ENCODE data around the gene ABCC8. TPM values are rescaled to one million over a fixed set of nuclear protein-coding genes. Genes with fewer than 3 reads are reported as not detected.

ABCC8 gene
- total and polyA plus RNA-seq, 9 donors, result 0.38 to 1.8 (median 0.71) TPM; not detected in 2

DNA sequence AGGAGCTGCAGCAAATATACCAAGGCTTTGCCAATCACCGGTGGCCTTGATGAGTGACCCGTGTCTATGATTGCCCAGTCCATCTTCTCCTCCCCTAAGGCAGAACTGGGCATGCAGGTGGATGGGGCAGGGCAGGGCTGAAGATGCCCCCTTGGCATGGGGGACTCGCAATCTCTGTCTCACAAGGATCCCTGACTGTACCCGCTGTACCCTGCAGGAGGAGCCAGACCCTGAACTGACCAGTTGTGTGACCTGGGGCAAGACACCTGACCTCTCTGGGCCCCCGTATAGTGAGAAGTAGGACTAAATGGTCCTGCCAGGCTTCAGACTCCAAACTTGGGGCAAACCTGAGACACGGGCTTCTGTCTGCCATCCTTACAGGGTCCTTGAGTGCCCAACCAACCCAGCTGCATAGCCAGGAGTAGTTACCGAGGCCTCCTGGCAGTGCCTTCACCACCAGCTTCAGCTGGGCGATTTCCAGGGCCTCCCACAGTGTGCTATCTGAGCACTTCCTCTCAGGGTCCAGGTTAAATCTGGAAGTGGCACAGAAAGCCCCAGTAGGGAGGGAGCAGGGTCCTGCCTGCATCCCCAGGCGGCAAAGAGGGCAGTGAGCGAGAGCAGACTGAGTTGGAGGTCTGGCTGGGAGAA is 81.8 kb downstream of the ABCC8 start:
- no peaks in the 10 kb centered on the region for H3K27me3 ChIP-seq
- no peak overlapping the region for H3K27ac ChIP-seq
- DNase-seq, result no peak
- TF ChIP-seq, protein P1, sequence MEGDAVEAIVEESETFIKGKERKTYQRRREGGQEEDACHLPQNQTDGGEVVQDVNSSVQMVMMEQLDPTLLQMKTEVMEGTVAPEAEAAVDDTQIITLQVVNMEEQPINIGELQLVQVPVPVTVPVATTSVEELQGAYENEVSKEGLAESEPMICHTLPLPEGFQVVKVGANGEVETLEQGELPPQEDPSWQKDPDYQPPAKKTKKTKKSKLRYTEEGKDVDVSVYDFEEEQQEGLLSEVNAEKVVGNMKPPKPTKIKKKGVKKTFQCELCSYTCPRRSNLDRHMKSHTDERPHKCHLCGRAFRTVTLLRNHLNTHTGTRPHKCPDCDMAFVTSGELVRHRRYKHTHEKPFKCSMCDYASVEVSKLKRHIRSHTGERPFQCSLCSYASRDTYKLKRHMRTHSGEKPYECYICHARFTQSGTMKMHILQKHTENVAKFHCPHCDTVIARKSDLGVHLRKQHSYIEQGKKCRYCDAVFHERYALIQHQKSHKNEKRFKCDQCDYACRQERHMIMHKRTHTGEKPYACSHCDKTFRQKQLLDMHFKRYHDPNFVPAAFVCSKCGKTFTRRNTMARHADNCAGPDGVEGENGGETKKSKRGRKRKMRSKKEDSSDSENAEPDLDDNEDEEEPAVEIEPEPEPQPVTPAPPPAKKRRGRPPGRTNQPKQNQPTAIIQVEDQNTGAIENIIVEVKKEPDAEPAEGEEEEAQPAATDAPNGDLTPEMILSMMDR (IDR thresholded peaks at IDR 0.05), result no peak
- no peak for TF ChIP-seq EP300 (IDR thresholded peaks at IDR 0.05)
- H3K4me1 ChIP-seq (ENCODE audit: insufficient read depth), result no peaks in the 10 kb centered on the region
- 75 to 84% (median 82%) methylated on average over 9 to 10 of the region's 10 CpGs for WGBS, 3 donors
- no peaks in the 10 kb centered on the region for H3K9me3 ChIP-seq
- intact Hi-C loops (cut with DNase I), result loop anchor here in 1 of 4 donors (5.0 kb wide), 1 partner anchor 107 kb away; no protein-coding TSS in a partner anchor
- H3K4me3 ChIP-seq, result no peak overlapping the region
- H3K36me3 ChIP-seq, result no peaks in the 10 kb centered on the region

DNA sequence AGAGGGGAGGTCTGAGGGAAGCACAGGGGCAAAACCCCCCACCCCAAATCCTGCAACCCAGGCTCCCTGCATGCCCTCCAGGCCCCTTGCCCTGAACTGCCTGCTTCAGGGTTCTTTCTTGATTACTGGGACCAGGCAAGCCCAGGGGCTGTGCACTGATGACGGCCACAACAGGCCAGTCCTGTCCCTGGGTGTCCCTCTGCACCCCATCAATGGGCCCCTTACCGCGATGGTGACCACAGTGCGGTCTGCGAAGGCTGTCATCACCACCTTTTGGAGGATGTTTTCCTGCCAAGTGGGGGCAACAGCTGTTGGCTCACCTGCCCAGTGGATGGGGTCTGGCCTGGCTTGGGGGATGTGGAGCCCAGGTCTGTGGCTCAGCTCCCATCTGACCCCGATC is 83.2 kb downstream of the ABCC8 start:
- intact Hi-C loops (cut with DNase I), result loop anchor here in 1 of 4 donors (5.0 kb wide), 1 partner anchor 109 kb away; no protein-coding TSS in a partner anchor
- 88 to 92% (median 89%) methylated on average over 6 of the region's 6 CpGs for WGBS, 3 donors
- H3K27me3 ChIP-seq, result no peaks in the 10 kb centered on the region
- no peaks in the 10 kb centered on the region for H3K36me3 ChIP-seq
- no peaks in the 10 kb centered on the region for H3K9me3 ChIP-seq
- DNase-seq, result no peak
- H3K4me1 ChIP-seq (ENCODE audit: insufficient read depth), result peaks cover 3% of the 10 kb centered on the region
- no peak overlapping the region for H3K4me3 ChIP-seq
- no peak overlapping the region for H3K27ac ChIP-seq
- TF ChIP-seq POLR2A (IDR thresholded peaks at IDR 0.05) (no peak), EP300 (IDR thresholded peaks at IDR 0.05) (no peak)
- TF ChIP-seq, protein P1 (IDR thresholded peaks at IDR 0.05), result no peak

DNA sequence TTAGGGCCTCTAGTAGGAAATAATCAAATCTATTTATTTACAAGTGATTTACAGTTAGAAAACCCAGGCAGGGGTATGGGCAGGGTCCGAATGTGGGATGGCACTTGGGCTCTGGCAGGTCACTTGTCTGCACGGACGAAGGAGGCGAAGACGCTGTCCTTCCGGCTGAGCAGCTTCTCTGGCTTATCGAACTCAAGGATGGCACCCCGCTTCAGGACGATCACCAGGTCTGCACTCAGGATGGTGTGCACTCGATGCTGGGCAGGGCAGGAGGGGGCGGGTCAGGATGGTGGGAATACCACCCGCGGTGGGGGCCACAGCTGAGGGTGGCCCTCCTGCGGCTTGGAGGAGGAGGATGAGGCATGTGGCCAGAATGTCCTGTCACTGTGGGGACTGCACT is 83.8 kb downstream of the ABCC8 start:
- TF ChIP-seq, protein P1 (IDR thresholded peaks at IDR 0.05), result no peak
- TF ChIP-seq POLR2A (IDR thresholded peaks at IDR 0.05), result no peak
- TF ChIP-seq EP300 (IDR thresholded peaks at IDR 0.05), result no peak
- Histone ChIP-seq H3K9me3 (no peaks in the 10 kb centered on the region), H3K27me3 (no peaks in the 10 kb centered on the region), H3K36me3 (no peaks in the 10 kb centered on the region), H3K4me1 (ENCODE audit: insufficient read depth) (peaks cover 3% of the 10 kb centered on the region), H3K4me3 (no peak overlapping the region), H3K27ac (no peak overlapping the region)
- no peak for DNase-seq
- intact Hi-C loops (cut with DNase I), result loop anchor here in 1 of 4 donors (5.0 kb wide), 1 partner anchor 109 kb away; no protein-coding TSS in a partner anchor
- WGBS, 3 donors, result 84 to 90% (median 86%) methylated on average over 14 of the region's 14 CpGs

DNA sequence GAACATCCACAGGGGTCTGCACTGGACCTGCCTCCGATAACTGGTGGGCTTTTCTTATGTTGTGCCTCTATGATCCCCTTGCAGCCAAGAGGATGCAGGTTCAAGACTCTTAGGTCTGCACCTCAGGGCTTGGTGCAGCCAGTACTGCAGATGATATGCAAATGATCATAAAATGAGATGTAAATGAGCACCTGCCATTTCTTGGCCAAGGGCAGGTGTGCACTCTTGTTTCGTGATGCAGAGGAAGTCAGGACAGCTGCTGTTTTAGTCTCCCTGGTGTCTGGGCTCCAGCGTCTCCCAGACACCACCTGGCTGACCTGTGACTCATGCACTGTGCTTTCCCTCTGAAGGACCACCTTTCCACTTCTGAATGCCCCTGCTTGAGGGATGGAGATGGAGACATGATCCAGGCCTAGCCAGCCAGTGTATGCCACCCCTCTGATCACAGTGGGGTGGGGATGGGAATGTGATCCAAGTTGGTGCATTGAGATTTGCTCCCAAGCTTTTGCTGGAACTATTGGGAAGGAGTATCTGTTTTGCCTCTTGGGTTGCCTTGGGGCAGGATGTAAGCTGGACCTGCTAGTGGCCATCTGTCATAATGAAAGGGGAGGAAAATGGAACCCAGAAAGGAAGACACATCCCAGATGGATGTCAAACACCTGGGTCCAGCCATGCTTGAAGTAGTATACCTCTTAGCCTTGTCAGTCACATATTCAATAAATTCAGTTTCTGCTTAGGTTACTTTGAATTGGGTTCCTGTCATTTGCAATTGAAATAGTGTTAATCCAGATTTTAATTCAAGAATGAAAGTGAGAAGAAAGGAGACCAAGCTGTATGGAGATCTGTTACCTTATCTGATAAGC is 84.9 kb downstream of the ABCC8 start:
- H3K27ac ChIP-seq, result no peak overlapping the region
- TF ChIP-seq EP300 (IDR thresholded peaks at IDR 0.05) (no peak), POLR2A (IDR thresholded peaks at IDR 0.05) (no peak)
- TF ChIP-seq, protein P1 (IDR thresholded peaks at IDR 0.05), result no peak
- H3K4me1 ChIP-seq (ENCODE audit: insufficient read depth), result peaks cover 3% of the 10 kb centered on the region
- H3K9me3 ChIP-seq, result no peaks in the 10 kb centered on the region
- H3K36me3 ChIP-seq, result no peaks in the 10 kb centered on the region
- H3K27me3 ChIP-seq, result no peaks in the 10 kb centered on the region
- no peak for DNase-seq
- no peak overlapping the region for H3K4me3 ChIP-seq
- intact Hi-C loops (cut with DNase I), result loop anchor here in 1 of 4 donors (5.0 kb wide), 1 partner anchor 111 kb away; no protein-coding TSS in a partner anchor
- WGBS, 3 donors, result 53 to 75% (median 66%) methylated on average over 3 of the region's 3 CpGs

Data from ovary (tissue), 9 donors.